ENCODE results near the gene ZFP36.
"Not testable (repeated sequence)": the region's sequence is repeated elsewhere in the genome, so short reads cannot be mapped to it uniquely, and the experiment has no call there.

ZFP36 gene

GRCh38 chr19:39406656-39407409 lies at the start of gene ZFP36:
TSS of gene ZFP36 (plus strand) at chr19:39406847. CDS start at chr19:39406905, 58 bp downstream.
- DNase-seq = peak; percentile 94 to 95

- DNase-seq = no peak
Measured at GRCh38 chr19:39359026-39359425, 47.6 kb upstream of the ZFP36 start.

- DNase-seq = no peak
Measured at GRCh38 chr19:39360599-39360998, 46.0 kb upstream of the ZFP36 start.

GRCh38 chr19:39362682-39363657 lies 43.7 kb upstream of the ZFP36 start:
- DNase-seq = no peak

- DNase-seq = peak in 1 of 2 donors; percentile 35
Measured at GRCh38 chr19:39363901-39364457, 42.7 kb upstream of the ZFP36 start.

- no peak for DNase-seq
Measured at GRCh38 chr19:39365531-39365930, 41.1 kb upstream of the ZFP36 start.

- no peak for DNase-seq
Measured at GRCh38 chr19:39369200-39369599, 37.4 kb upstream of the ZFP36 start.

GRCh38 chr19:39370735-39371134 lies 35.9 kb upstream of the ZFP36 start:
- DNase-seq = no peak

- no peak for DNase-seq
Measured at GRCh38 chr19:39372047-39372802, 34.4 kb upstream of the ZFP36 start.

GRCh38 chr19:39372941-39373340 lies 33.7 kb upstream of the ZFP36 start:
- no peak for DNase-seq

- no peak for DNase-seq
Measured at GRCh38 chr19:39375929-39376328, 30.7 kb upstream of the ZFP36 start.

GRCh38 chr19:39377373-39378362 lies 29.0 kb upstream of the ZFP36 start:
- DNase-seq = no peak

GRCh38 chr19:39379366-39379765 lies 27.3 kb upstream of the ZFP36 start:
- DNase-seq = not testable (repeated sequence)

- no peak for DNase-seq
Measured at GRCh38 chr19:39379865-39380396, 26.7 kb upstream of the ZFP36 start.

- DNase-seq = no peak
Measured at GRCh38 chr19:39380521-39381502, 25.8 kb upstream of the ZFP36 start.

- DNase-seq = no peak
Measured at GRCh38 chr19:39381910-39382611, 24.6 kb upstream of the ZFP36 start.

GRCh38 chr19:39382991-39383828 lies 23.4 kb upstream of the ZFP36 start:
- no peak for DNase-seq
